PFSK-1 (cell line): Measurements from ENCODE around the gene KCNJ6.

Experiments
- FOXP2 ChIP-seq: optimal IDR thresholded peaks from 2 replicates; pipeline ENCODE3; 2011; ENCODE audit warnings: borderline replicate concordance, control low read depth, inconsistent platforms; ENCODE audit not compliant: insufficient read depth; ENCODE audit errors: extremely low read length, extremely low read depth
- POLR2AphosphoS5 ChIP-seq: IDR thresholded peaks from 2 replicates; pipeline ENCODE4 v1.6.1; 2012; ENCODE audit warnings: low read depth, mild to moderate bottlenecking, control low read depth, low read length, moderate library complexity
- SIN3A ChIP-seq: IDR thresholded peaks from 2 replicates; pipeline ENCODE4 v1.6.1; 2012; ENCODE audit warnings: mild to moderate bottlenecking, low read length, moderate library complexity, borderline replicate concordance; ENCODE audit not compliant: insufficient read depth
- TAF1 ChIP-seq: IDR thresholded peaks from 2 replicates; pipeline ENCODE4 v1.6.1; 2012; ENCODE audit warnings: low read length, control low read depth, borderline replicate concordance; ENCODE audit not compliant: insufficient read depth
- TF ChIP-seq, protein P1 (sequence below), 2 experiments: IDR thresholded peaks; 2 replicates each; pipeline versions ENCODE4 v1.6.1 to v1.8.0; 2011 to 2012; ENCODE audit warnings: low read depth in 2 of 2, low read length in 2 of 2, control low read depth in 1 of 2, inconsistent platforms in 1 of 2, mild to moderate bottlenecking in 1 of 2, moderate library complexity in 1 of 2; ENCODE audit not compliant: insufficient read depth in 1 of 2

DNA sequence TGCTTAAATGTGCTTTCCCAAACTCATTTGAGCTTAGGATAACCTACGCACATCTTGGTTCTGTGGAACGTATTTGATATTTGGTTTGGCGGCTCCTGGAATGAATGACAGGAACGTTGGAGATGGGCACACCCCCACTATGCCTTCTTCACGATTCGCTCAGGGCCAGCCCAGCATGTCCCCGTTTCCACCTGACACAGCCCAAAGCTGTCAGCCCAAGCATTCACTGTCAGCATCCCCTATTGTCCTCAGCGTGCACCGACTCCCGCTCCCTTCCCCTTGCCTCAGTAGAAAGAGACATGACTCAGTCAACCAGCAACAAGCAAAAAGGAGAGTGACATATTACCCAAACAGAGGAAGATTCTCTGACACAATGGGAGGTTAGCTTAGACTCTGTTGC lies 181.4 kb downstream of the KCNJ6 start:
- TF ChIP-seq POLR2AphosphoS5 (no peak), SIN3A (no peak), FOXP2 (no peak), TAF1 (no peak)
- TF ChIP-seq, protein P1, sequence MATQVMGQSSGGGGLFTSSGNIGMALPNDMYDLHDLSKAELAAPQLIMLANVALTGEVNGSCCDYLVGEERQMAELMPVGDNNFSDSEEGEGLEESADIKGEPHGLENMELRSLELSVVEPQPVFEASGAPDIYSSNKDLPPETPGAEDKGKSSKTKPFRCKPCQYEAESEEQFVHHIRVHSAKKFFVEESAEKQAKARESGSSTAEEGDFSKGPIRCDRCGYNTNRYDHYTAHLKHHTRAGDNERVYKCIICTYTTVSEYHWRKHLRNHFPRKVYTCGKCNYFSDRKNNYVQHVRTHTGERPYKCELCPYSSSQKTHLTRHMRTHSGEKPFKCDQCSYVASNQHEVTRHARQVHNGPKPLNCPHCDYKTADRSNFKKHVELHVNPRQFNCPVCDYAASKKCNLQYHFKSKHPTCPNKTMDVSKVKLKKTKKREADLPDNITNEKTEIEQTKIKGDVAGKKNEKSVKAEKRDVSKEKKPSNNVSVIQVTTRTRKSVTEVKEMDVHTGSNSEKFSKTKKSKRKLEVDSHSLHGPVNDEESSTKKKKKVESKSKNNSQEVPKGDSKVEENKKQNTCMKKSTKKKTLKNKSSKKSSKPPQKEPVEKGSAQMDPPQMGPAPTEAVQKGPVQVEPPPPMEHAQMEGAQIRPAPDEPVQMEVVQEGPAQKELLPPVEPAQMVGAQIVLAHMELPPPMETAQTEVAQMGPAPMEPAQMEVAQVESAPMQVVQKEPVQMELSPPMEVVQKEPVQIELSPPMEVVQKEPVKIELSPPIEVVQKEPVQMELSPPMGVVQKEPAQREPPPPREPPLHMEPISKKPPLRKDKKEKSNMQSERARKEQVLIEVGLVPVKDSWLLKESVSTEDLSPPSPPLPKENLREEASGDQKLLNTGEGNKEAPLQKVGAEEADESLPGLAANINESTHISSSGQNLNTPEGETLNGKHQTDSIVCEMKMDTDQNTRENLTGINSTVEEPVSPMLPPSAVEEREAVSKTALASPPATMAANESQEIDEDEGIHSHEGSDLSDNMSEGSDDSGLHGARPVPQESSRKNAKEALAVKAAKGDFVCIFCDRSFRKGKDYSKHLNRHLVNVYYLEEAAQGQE (IDR thresholded peaks at IDR 0.05; ENCODE audit: insufficient read depth in 1 of 2, low read depth in 2 of 2, low read length in 2 of 2) = no peak
